A673 (cell line): ENCODE results near the gene TAS1R3. TPM values are rescaled to one million over a fixed set of nuclear protein-coding genes. Genes with fewer than 3 reads are reported as not detected.

Source experiments
- BruUV-seq: library from RNA; stranded (reverse); fragments of 400-500 nt; replicated peaks from 2 replicates; lab custom pipeline; 2021; lab: Mats Ljungman, UMichigan
- CTCF ChIA-PET: fragments of 300-600 bp; sonication (Branson Sonifier 250); formaldehyde crosslinking; loops from one replicate; lab custom pipeline; 2022; ENCODE audit warnings: antibody characterized with exemption; lab: Charles Lee
- POLR2A ChIA-PET: fragments of 300-600 bp; sonication (Branson Sonifier 250); formaldehyde crosslinking; loops from one replicate; lab custom pipeline; 2022; ENCODE audit warnings: antibody characterized with exemption; ENCODE audit not compliant: low non-redundant PET; lab: Charles Lee
- DNase-seq: peaks from one replicate; pipeline ENCODE4 v3.0.0-alpha.2; 2015; ENCODE audit warnings: low spot score
- H3K27ac ChIP-seq: fragments of 200-600 bp; sonication (generic); 2 replicates; pipeline ENCODE4 v1.5.1; 2016; ENCODE audit warnings: mixed run types, low read depth, mild to moderate bottlenecking, mixed read lengths, antibody characterized with exemption, low read length; ENCODE audit not compliant: poor library complexity, severe bottlenecking
- H3K27me3 ChIP-seq: fragments of 200-600 bp; sonication (generic); replicated peaks from 2 replicates; pipeline ENCODE4 v1.6.1; 2017; ENCODE audit warnings: mixed run types, low read depth, mild to moderate bottlenecking, mixed read lengths, antibody characterized with exemption, low read length; ENCODE audit not compliant: insufficient read depth, poor library complexity
- H3K36me3 ChIP-seq: fragments of 200-600 bp; sonication (generic); 2 replicates; pipeline ENCODE4 v1.6.1; 2016; ENCODE audit warnings: mixed run types, mild to moderate bottlenecking, mixed read lengths, antibody characterized with exemption, low read length; ENCODE audit not compliant: insufficient read depth, poor library complexity, severe bottlenecking
- H3K4me1 ChIP-seq: fragments of 200-600 bp; sonication (generic); 2 replicates; pipeline ENCODE4 v1.6.1; 2017; ENCODE audit warnings: mixed run types, mild to moderate bottlenecking, mixed read lengths, antibody characterized with exemption, low read length; ENCODE audit not compliant: insufficient read depth, poor library complexity, severe bottlenecking
- H3K4me3 ChIP-seq: fragments of 200-600 bp; sonication (generic); 2 replicates; pipeline ENCODE4 v1.5.1; 2016; ENCODE audit warnings: low read depth, mixed run types, mild to moderate bottlenecking, mixed read lengths, low read length; ENCODE audit not compliant: poor library complexity, severe bottlenecking
- H3K9me3 ChIP-seq: fragments of 200-600 bp; sonication (generic); 2 replicates; pipeline ENCODE4 v1.6.1; 2016; ENCODE audit warnings: mixed run types, low read depth, mild to moderate bottlenecking, mixed read lengths, antibody characterized with exemption, low read length; ENCODE audit not compliant: poor library complexity, severe bottlenecking
- CTCF ChIP-seq: fragments of 300-800, 200-600 bp; sonication (generic); conservative IDR thresholded peaks from 2 replicates; pipeline ENCODE4 v1.5.1; 2017; ENCODE audit warnings: low read depth, mild to moderate bottlenecking, antibody characterized with exemption, low read length, moderate library complexity, mixed read lengths
- EZH2 ChIP-seq: fragments of 200-600 bp; sonication (generic); IDR thresholded peaks from 2 replicates; pipeline ENCODE4 v1.6.1; 2017; ENCODE audit warnings: borderline replicate concordance, low read depth, mild to moderate bottlenecking, mixed read lengths, antibody characterized with exemption, low read length; ENCODE audit not compliant: poor library complexity, severe bottlenecking
- intact Hi-C: fragments of 100-400 bp; cut with micrococcal nuclease; formaldehyde crosslinking; loops from one replicate; pipeline ENCODE4 v1.10.0; 2022; ENCODE audit not compliant: unreplicated experiment
- total RNA-seq: library from RNA; stranded (reverse); gene quantifications from 2 replicates; pipeline ENCODE4 v1.2.3, GENCODE V29; 2021

The TAS1R3 gene
- total RNA-seq, 1 experiment from 2014 or later: 0.21 TPM

- intact Hi-C loops: no loop called here
- POLR2A ChIA-PET: no interaction called here
- Histone ChIP-seq H3K27me3 (no peaks in the 10 kb centered on the region), H3K27ac (no peak overlapping the region), H3K4me3 (peak overlapping the region; percentile 86), H3K4me1 (peaks cover 3% of the 10 kb centered on the region), H3K36me3 (no peaks in the 10 kb centered on the region), H3K9me3 (no peaks in the 10 kb centered on the region)
- CTCF ChIA-PET: no interaction called here
- BruUV-seq: no TSS peak
- no peak for TF ChIP-seq EZH2
- TF ChIP-seq CTCF: no peak
- DNase-seq: no peak
These were observed 16.0 kb downstream of the TAS1R3 start for GRCh38 chr1:1347026-1347595.

GRCh38 chr1:1347663-1348419 lies 16.8 kb downstream of the TAS1R3 start:
- CTCF ChIA-PET: no interaction called here
- POLR2A ChIA-PET: no interaction called here
- Histone ChIP-seq H3K4me1 (peaks cover 3% of the 10 kb centered on the region), H3K36me3 (no peaks in the 10 kb centered on the region), H3K27ac (peak overlapping the region; percentile 75), H3K9me3 (no peaks in the 10 kb centered on the region), H3K27me3 (no peaks in the 10 kb centered on the region), H3K4me3 (peak overlapping the region; percentile 86)
- no peak for DNase-seq
- intact Hi-C loops: no loop called here
- no TSS peak for BruUV-seq
- no peak for TF ChIP-seq EZH2

- H3K9me3 ChIP-seq: no peaks in the 10 kb centered on the region
- ChIA-PET POLR2A (no interaction called here), CTCF (no interaction called here)
- H3K4me3 ChIP-seq: peak overlapping the region; percentile 86
- H3K27me3 ChIP-seq: no peaks in the 10 kb centered on the region
- no peak for TF ChIP-seq CTCF
- no TSS peak for BruUV-seq
- DNase-seq: no peak
- peaks cover 3% of the 10 kb centered on the region for H3K4me1 ChIP-seq
- intact Hi-C loops: no loop called here
- peak overlapping the region; percentile 75 for H3K27ac ChIP-seq
- no peaks in the 10 kb centered on the region for H3K36me3 ChIP-seq
These were observed 17.6 kb downstream of the TAS1R3 start for GRCh38 chr1:1348420-1349255.
